GM19452 (cell line): ENCODE measurements around the gene FBXO7.
"Not testable (repeated sequence)": the region's sequence is repeated elsewhere in the genome, so short reads cannot be mapped to it uniquely, and the experiment has no call there.

ENCODE experiments used
- ATAC-seq: cut with Tn5 transposase; IDR thresholded peaks from one replicate; pipeline ENCODE4 v1.9.1; 2021; ENCODE audit not compliant: unreplicated experiment

FBXO7 gene

DNA sequence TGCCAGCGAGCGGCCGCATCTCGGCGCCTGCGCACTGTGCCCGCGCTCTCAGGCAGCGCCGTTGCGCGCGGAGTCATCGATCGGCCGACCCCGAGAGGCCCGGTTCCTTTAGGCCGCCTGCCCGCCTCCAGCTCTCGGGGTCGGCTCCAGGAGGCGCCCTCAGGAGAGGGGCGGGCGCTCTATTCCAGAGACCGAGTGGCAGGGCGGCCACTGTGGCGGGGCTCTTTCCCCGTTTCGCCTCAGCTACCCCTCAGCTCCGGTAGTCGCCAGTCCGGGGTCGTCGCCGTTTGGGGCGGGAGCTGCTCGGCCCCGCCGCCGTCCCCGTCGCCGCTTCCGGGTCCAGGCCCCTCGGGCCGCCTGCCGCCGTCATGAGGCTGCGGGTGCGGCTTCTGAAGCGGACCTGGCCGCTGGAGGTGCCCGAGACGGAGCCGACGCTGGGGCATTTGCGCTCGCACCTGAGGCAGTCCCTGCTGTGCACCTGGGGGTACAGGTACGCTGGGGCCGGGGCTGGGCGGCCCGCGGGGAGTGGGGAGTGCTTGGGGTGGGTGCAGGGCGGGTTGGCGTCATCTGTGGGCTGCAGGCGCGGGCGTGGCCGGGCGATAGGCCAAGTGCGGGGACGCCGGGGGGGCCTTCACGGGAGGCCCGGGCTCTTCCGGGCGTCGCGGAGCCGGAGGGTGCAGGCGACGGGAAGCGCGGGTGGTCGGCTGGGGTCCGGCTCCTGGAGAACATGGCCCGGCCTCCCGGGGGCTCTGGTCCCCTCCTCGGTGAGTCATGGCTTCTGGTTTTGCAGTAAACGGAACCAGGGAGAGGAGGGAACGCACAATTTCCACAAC is at the start of gene FBXO7:
Gene FBXO7, plus strand, starts transcription at position 177 of the 833 bp plus-strand sequence. Its CDS starts 192 bp downstream, at position 369.
- ATAC-seq = peak; percentile 64

- no peak for ATAC-seq
Observed at GRCh38 chr22:32426881-32427280, 47.7 kb upstream of the FBXO7 start.

GRCh38 chr22:32430352-32430751 is 44.3 kb upstream of the FBXO7 start:
- ATAC-seq = no peak

DNA sequence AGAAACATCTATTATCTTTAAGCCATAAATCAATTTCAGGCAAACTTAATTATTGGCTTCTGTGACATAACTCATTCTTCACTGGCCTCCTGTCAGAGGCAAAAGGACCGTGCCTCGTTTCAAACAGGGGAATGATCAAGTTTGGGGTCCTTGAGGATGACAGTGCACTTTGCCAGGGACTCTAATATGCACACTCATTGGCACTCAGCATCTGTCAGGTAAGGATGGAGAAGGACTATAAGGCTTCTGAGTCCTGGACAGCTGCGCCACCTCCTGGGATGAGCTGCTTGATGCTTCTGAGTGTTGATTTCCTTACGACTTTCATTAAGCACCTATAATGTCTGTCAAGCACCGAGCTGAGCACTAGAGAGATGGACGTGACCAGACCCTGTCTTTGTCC is 30.5 kb upstream of the FBXO7 start:
- ATAC-seq = no peak

DNA sequence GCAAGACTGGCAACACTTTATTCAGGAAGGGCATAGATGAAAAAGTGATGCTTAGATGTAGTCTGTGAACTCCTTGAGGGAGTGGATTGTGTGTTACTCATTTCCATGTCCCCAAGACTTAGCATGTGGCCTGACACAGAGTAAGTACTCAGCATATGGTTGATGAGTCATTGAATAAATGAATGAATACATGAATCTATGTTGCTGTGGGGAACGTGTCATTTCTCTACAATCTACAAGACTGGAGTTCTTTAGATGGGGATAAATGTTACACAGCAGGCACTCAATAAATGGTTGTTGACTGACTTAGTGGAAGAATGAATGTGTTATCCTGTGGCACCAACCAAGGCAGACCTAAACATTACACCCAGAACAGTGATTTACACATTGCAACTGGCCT is 28.3 kb upstream of the FBXO7 start:
- ATAC-seq = no peak

- ATAC-seq = no peak
Observed at GRCh38 chr22:32448980-32449379, 25.6 kb upstream of the FBXO7 start.

DNA sequence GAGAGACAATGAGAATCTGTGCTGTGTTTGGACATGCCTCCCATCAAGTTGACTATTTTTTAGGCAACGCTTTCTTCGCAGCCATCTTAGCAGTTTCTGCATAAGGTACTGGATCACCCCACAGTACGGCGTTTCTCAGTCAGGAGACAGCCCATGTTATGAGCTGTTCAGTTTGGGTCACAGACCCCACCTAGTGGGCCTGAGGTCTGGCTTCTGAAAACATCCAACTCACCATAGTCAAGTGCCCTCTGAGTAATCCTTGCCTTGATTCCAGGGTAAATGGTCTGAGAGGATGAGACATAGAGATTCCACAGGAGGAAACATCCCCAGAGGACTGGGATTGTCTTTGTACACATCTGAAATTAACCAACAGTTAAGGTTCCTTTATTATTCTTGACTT is 17.6 kb upstream of the FBXO7 start:
- ATAC-seq = no peak

DNA sequence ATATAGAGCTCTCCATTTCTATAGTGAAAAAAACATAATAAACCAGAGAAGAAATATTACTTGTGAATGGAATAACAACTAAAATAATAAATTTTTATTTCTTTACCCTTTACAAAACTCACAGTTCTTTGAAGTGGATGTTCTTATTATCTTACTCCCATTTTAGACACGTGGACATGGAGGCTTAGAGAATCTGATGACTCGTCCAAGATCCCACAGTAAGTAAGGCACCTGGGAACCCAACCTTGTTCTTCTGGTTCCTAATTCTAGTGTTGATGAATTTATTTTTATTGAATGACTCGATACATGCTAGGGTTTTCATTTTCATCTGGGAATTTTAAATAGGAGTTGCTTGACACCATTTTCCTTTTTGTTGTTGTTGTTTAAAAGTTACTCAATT is 12.2 kb upstream of the FBXO7 start:
- ATAC-seq = no peak

DNA sequence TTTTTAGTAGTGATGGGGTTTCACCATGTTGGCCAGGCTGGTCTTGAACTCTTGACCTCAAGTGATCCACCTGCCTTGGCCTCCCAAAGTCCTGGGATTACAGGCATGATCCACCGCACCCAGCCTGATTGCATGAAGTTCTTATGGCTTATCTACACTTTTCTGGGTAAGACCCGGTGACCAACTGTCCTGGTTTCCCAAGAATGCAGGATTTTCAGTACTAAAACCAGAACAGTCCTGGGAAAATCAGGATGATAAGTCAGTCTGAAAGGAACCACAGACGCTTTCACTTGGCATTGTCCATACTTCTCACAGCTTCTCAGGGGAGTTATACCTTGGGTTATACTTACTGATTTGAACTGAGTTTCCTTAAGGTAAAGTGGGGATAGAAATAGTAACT is 8.9 kb upstream of the FBXO7 start:
- ATAC-seq = no peak

DNA sequence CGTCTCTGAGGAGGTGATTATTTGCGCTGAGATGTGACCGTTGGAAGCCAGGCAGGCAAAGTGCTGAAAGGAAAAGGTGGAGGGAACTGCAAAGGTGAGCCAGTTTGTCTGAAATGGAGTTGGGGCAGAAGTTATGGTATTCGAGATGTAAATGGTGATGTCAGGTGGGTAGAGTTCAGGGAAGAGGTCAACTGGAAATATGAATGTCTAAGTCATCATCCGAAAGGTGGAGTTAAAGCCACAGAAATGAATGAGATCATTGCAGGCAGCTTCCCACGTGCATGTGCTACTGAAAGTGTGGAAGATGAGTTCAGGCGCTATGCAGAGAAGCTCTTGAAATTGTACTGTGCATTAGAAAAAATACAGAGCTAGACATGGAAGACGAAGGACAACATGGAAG is 8.1 kb upstream of the FBXO7 start:
- ATAC-seq = no peak

GRCh38 chr22:32469799-32470212 is 4.8 kb upstream of the FBXO7 start:
- ATAC-seq = no peak

DNA sequence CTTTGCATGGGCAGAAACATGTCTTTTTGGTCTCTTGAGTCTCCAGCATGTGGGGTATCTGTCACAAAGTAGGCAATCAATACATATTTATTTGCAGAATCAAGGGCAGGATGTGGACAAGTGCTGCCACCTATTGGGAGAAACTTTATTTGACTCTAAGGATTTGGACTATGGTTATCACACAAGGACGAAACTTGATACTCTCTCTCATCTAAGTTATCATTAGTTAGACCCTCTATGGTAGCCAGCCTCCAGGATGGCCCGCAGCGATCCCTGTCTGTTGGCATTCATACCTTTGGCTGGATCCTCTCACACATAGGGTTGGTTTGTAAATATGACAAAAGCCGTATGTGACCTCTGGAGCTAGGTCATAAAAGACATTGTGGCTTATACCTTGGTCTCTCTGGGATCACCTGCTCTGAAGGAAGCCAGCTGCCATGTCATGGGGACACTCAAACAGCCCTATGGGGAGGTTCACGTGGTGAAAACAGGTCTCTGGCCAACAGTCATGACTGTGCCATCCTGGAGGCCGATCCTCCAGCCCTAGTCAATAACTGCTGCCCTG is 1.1 kb upstream of the FBXO7 start:
- ATAC-seq = no peak

- no peak for ATAC-seq
Observed at GRCh38 chr22:32475468-32476010, 928 bp downstream of the FBXO7 start.

- no peak for ATAC-seq
Observed at GRCh38 chr22:32476281-32477195, 1.9 kb downstream of the FBXO7 start.

DNA sequence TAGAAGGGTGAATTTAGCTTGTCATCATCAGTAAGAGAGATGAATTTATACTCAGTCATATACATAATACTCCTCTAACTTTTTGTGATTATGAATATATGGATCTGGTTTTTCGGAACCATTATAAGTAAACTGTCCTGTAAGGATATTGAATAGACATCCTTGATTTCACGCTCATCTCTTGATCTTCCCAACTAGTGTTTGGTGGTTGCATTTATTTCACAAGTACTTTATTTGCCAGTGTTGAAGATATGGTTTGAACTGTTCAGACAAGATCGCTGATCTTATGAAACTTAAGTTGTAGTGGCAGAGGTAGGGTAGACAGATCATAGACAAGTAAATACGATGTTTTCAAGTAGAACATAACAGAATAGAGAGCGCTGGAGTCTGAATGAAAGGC is 3.0 kb downstream of the FBXO7 start:
- no peak for ATAC-seq

DNA sequence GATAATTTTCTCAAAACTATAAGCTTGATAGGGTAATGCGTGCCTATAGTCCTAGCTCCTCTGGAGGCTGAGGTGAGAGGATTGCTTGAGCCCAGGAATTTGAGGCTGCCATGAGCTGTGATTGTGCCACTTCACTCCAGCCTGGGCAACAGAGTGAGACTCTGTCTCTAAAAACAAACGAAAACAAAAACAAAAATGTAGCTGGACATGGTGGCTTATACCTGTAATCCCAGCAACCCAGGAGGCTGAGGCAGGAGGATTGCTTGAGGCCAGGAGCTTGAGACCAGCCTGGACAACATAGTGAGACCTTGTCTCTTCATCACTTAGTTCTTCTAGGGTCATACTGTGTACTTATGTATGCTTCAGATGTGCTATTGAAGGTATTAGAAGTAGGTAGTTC is 3.9 kb downstream of the FBXO7 start:
- ATAC-seq = not testable (repeated sequence)

- no peak for ATAC-seq
Observed at GRCh38 chr22:32478994-32479393, 4.4 kb downstream of the FBXO7 start.

DNA sequence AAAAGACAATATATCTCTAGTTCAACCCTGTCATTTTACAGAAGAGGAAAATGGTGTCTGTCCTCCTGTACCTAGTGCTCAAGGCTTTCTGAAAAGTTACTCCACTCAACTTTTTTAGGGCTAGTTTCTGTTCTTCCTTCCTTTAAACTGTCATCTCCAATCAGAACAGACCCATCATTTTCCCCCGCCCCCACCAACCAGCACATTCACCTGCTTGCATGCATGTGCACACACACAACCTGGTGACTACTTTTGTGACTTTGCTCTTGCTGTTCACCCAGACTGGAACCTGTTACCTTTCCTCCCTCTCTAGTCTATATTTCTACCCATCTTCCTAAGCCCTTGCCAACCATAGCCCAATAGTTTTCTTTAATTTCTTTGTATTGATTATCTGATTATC is 5.6 kb downstream of the FBXO7 start:
- no peak for ATAC-seq

DNA sequence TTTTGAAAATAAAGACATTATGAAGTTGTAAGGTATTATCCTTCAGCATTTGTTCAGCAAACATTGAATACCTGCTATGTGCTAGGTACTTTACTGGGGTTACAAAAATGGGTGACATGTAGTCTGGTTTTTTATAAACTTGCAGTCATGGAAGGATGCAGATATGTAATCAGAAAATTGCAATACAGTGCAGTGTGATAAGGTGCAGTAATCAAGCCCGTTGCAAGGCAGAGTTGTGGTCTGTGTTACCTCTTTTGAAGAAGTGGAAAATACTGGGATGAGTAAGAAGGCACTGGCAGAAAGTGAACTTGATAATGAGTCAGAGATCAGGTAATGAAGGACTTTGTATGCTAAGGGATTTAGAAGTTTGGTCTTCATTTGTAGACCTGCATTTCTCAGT is 8.1 kb downstream of the FBXO7 start:
- ATAC-seq = no peak

DNA sequence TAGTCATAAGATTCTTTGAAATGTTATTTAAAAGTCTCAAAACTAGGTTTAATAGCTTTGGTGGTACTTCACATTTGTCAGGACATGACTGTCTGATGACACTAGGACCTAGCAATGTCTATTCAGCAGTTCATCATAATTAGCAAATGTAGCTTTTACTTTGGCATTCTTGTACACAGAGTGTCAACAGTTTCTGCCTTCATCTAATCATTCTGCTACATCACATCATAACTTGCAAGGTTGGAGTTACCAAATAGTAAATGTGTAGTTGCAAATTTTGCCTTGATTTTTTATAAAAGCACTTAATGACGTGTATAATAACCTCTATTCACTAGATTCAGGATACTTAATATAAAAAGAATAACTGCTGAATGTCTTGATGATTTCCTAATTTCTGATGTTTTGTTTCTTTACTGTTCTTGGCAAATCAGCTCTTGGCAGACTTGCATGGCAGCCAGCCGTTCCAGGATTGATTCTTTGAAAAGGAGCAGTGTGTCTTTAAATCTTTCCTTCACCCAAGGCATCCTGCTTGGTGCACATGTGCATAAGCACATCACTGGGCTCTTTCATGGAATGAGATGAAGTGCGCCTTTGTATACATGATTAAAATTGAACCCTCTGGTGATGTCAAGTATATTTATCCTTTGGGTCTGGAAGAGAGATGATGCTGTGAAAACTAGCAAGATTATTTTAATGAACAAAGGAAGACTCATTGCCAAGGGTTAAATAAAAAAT is 12.2 kb downstream of the FBXO7 start:
- no peak for ATAC-seq

DNA sequence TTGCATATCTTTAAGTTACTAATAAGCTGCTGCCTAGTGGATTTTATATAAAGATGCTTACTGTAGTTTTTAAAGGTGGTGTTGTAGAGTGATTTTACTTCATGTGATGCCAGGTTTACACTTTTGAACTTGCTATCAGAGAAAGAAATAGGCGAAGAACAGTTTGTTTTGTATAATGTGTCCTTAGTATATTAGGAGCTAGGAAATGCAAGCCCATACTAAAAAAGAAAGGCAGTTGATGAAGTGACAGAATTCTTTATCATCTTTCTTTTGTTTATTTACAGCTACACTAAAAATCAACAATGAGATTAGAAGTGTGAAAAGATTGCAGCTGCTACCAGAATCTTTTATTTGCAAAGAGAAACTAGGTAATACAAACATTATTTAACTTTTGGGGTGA is 12.8 kb downstream of the FBXO7 start:
- no peak for ATAC-seq
